Neural progenitor cell (in vitro differentiated cells): ENCODE measurements around the gene DIP2A. TPM values are rescaled to one million over a fixed set of nuclear protein-coding genes. Genes with fewer than 3 reads are reported as not detected.

ENCODE experiments used
- DNase-seq: peaks from one replicate; pipeline ENCODE4 v3.0.0-alpha.2; 2016; ENCODE audit warnings: low spot score
- H2AFZ ChIP-seq: fragments of 200-600 bp; sonication (generic); replicated peaks from 2 replicates; pipeline ENCODE4 v1.6.1; 2016; ENCODE audit warnings: antibody characterized with exemption
- H3F3A ChIP-seq: fragments of 200-600 bp; sonication (generic); 2 replicates; pipeline ENCODE4 v1.6.1; 2016; ENCODE audit warnings: antibody characterized with exemption, low read depth
- H3K27ac ChIP-seq: fragments of 200-600 bp; sonication (generic); 2 replicates; pipeline ENCODE4 v1.5.1; 2016; ENCODE audit warnings: mild to moderate bottlenecking
- H3K27me3 ChIP-seq: fragments of 200-600 bp; sonication (generic); 2 replicates; pipeline ENCODE4 v1.6.1; 2016; ENCODE audit warnings: mild to moderate bottlenecking, moderate library complexity
- H3K36me3 ChIP-seq: fragments of 200-600 bp; sonication (generic); 2 replicates; pipeline ENCODE4 v1.5.1; 2016
- H3K4me1 ChIP-seq: fragments of 200-600 bp; sonication (generic); 2 replicates; pipeline ENCODE4 v1.6.1; 2016; ENCODE audit warnings: mixed run types
- H3K4me2 ChIP-seq: fragments of 200-600 bp; sonication (generic); 2 replicates; pipeline ENCODE4 v1.6.1; 2016
- H3K4me3 ChIP-seq: fragments of 200-600 bp; sonication (generic); 2 replicates; pipeline ENCODE4 v1.5.1; 2016
- H3K79me2 ChIP-seq: fragments of 200-600 bp; sonication (generic); 2 replicates; pipeline ENCODE4 v1.6.1; 2016; ENCODE audit warnings: low read depth
- H3K9ac ChIP-seq: fragments of 200-600 bp; sonication (generic); 2 replicates; pipeline ENCODE4 v1.6.1; 2016
- H3K9me3 ChIP-seq: fragments of 200-600 bp; sonication (generic); 2 replicates; pipeline ENCODE4 v1.5.1; 2016; ENCODE audit warnings: low read depth
- H4K20me1 ChIP-seq: fragments of 200-600 bp; sonication (generic); 2 replicates; pipeline ENCODE4 v1.6.1; 2016; ENCODE audit warnings: low read depth
- H3K27ac Mint-ChIP-seq: 3 replicates; pipeline ENCODE4 v1.8.0; 2021; ENCODE audit warnings: mixed read lengths
- H3K27me3 Mint-ChIP-seq: 2 replicates; pipeline ENCODE4 v1.8.0; 2022; ENCODE audit warnings: low read depth, mild to moderate bottlenecking, inconsistent platforms, moderate library complexity, mixed read lengths; ENCODE audit not compliant: insufficient read depth
- H3K36me3 Mint-ChIP-seq: 3 replicates; pipeline ENCODE4 v1.8.0; 2021; ENCODE audit warnings: mixed read lengths
- H3K4me1 Mint-ChIP-seq: 3 replicates; pipeline ENCODE4 v1.8.0; 2021; ENCODE audit warnings: mixed read lengths
- H3K4me3 Mint-ChIP-seq: 3 replicates; pipeline ENCODE4 v1.8.0; 2021; ENCODE audit warnings: mild to moderate bottlenecking, moderate library complexity, mixed read lengths
- H3K9me3 Mint-ChIP-seq: 3 replicates; pipeline ENCODE4 v1.8.0; 2020; ENCODE audit warnings: mixed read lengths
- CTCF ChIP-seq: fragments of 200-600 bp; sonication (generic); IDR thresholded peaks from 2 replicates; pipeline ENCODE4 v1.5.1; 2017; ENCODE audit warnings: antibody characterized with exemption, mild to moderate bottlenecking
- EZH2 ChIP-seq: fragments of 200-600 bp; sonication (generic); IDR thresholded peaks from 2 replicates; pipeline ENCODE4 v1.6.1; 2017; ENCODE audit warnings: antibody characterized with exemption, mild to moderate bottlenecking, moderate library complexity
- EZH2phosphoT487 ChIP-seq: fragments of 200-600 bp; sonication (generic); IDR thresholded peaks from 2 replicates; pipeline ENCODE4 v1.6.1; 2017; ENCODE audit warnings: antibody characterized with exemption
- total RNA-seq: library from RNA; depleted of rRNA; stranded (reverse); fragments of >200 nt; gene quantifications from 2 replicates; pipeline ENCODE4 v1.2.3, GENCODE V29; 2015; ENCODE audit warnings: low replicate concordance

DIP2A gene
- total RNA-seq, 1 donor from 2014 or later: 50.7 TPM

DNA sequence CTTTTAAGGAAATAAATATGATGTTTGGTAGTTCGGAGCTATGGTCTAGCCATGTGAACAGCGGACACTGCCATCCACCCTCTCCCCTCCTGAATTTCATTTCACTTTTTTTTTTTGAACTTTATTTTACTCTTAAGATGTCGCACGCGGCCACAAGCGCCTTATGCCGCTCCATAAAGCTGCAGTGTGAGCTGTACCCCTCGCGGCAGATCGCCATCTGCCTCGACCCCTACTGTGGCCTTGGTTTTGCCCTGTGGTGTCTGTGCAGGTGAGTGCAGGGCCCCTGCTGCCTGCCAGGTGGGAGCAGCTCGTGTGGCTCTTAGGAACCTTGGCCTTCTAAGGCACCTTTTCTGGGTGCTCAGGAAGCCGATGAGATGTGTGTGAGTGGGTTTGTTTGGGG is 98.1 kb downstream of the DIP2A start:
- peaks cover 32% of the 10 kb centered on the region for H3K36me3 Mint-ChIP-seq

DNA sequence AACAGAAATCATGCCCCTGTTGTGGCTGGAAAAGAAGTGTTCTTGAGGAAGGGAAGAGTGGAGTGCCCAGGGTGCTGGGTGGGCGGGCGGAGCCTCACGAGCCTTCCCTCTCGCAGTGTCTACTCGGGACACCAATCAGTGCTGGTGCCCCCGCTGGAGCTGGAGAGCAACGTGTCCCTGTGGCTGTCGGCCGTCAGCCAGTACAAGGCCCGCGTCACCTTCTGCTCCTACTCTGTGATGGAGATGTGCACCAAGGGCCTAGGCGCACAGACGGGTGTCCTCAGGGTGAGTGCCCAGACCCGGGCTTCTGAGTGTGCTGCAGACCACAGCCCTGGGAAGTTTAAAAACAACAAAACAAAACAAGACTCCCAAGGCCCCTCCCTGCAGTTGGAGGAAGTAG is 98.8 kb downstream of the DIP2A start:
- no peak overlapping the region for H3K9ac ChIP-seq
- H3K9me3 Mint-ChIP-seq: no peaks in the 10 kb centered on the region
- TF ChIP-seq EZH2 (no peak), CTCF (no peak), EZH2phosphoT487 (no peak)
- no peak for DNase-seq
- no peaks in the 10 kb centered on the region for H4K20me1 ChIP-seq
- H3K4me2 ChIP-seq: no peak overlapping the region
- no peak overlapping the region for H3K27ac ChIP-seq
- no peaks in the 10 kb centered on the region for H3K79me2 ChIP-seq
- H3K4me1 ChIP-seq: no peaks in the 10 kb centered on the region
- H3K27me3 Mint-ChIP-seq: peaks cover 2% of the 10 kb centered on the region
- H3K4me3 Mint-ChIP-seq: no peak overlapping the region
- H3K4me1 Mint-ChIP-seq: peaks cover 6% of the 10 kb centered on the region
- H3K27me3 ChIP-seq: no peaks in the 10 kb centered on the region
- H3K9me3 ChIP-seq: no peaks in the 10 kb centered on the region
- peaks cover 35% of the 10 kb centered on the region for H3K36me3 Mint-ChIP-seq
- H3K4me3 ChIP-seq: no peak overlapping the region
- no peaks in the 10 kb centered on the region for H3F3A ChIP-seq
- H3K36me3 ChIP-seq: no peaks in the 10 kb centered on the region
- H3K27ac Mint-ChIP-seq: no peak overlapping the region
- H2AFZ ChIP-seq: no peak overlapping the region

More for the DNA sequence above, 98.1 kb downstream of the DIP2A start:
- Mint-ChIP-seq H3K4me3 (no peak overlapping the region), H3K27me3 (peaks cover 2% of the 10 kb centered on the region), H3K9me3 (no peaks in the 10 kb centered on the region), H3K4me1 (peaks cover 6% of the 10 kb centered on the region), H3K27ac (no peak overlapping the region)
- H3K4me3 ChIP-seq: no peak overlapping the region
- H4K20me1 ChIP-seq: no peaks in the 10 kb centered on the region
- no peaks in the 10 kb centered on the region for H3F3A ChIP-seq
- no peaks in the 10 kb centered on the region for H3K79me2 ChIP-seq
- no peak for TF ChIP-seq CTCF
- TF ChIP-seq EZH2: no peak
- TF ChIP-seq EZH2phosphoT487: no peak
- no peaks in the 10 kb centered on the region for H3K4me1 ChIP-seq
- H3K9ac ChIP-seq: no peak overlapping the region
- no peak overlapping the region for H3K4me2 ChIP-seq
- H3K9me3 ChIP-seq: no peaks in the 10 kb centered on the region
- no peaks in the 10 kb centered on the region for H3K27me3 ChIP-seq
- no peaks in the 10 kb centered on the region for H3K36me3 ChIP-seq
- H2AFZ ChIP-seq: no peak overlapping the region
- no peak overlapping the region for H3K27ac ChIP-seq
- DNase-seq: no peak

GRCh38 chr21:46557919-46558392 is 99.3 kb downstream of the DIP2A start:
- H3K4me2 ChIP-seq: no peak overlapping the region
- no peaks in the 10 kb centered on the region for H3K9me3 ChIP-seq
- no peak overlapping the region for H2AFZ ChIP-seq
- H3K36me3 Mint-ChIP-seq: peaks cover 38% of the 10 kb centered on the region
- H3K79me2 ChIP-seq: no peaks in the 10 kb centered on the region
- no peak overlapping the region for H3K27ac ChIP-seq
- H4K20me1 ChIP-seq: no peaks in the 10 kb centered on the region
- no peak overlapping the region for H3K27ac Mint-ChIP-seq
- peaks cover 6% of the 10 kb centered on the region for H3K4me1 Mint-ChIP-seq
- no peak overlapping the region for H3K4me3 ChIP-seq
- DNase-seq: no peak
- no peaks in the 10 kb centered on the region for H3K36me3 ChIP-seq
- H3K27me3 ChIP-seq: no peaks in the 10 kb centered on the region
- no peaks in the 10 kb centered on the region for H3F3A ChIP-seq
- no peak for TF ChIP-seq CTCF
- TF ChIP-seq EZH2: no peak
- no peak for TF ChIP-seq EZH2phosphoT487
- no peaks in the 10 kb centered on the region for H3K27me3 Mint-ChIP-seq
- H3K4me1 ChIP-seq: no peaks in the 10 kb centered on the region
- no peak overlapping the region for H3K9ac ChIP-seq
- no peaks in the 10 kb centered on the region for H3K9me3 Mint-ChIP-seq
- no peak overlapping the region for H3K4me3 Mint-ChIP-seq
